Stimulated activated naive CD8-positive, alpha-beta T cell treated with anti-CD3 and anti-CD28 coated beads, Interleukin-15, amount 100 ng/mL, for 72 hours (primary cell): ENCODE results near the gene SMAD7.

ENCODE experiments used
- ATAC-seq: fragments of 150-1000 bp; cut with Tn5 transposase; 2 replicates; pipeline ENCODE4 v1.10.0; 2021; ENCODE audit warnings: mild to moderate bottlenecking, moderate library complexity
- DNase-seq, 2 donors: peaks; one replicate each; pipeline ENCODE4 v3.0.0; 2021 to 2022
- H3K27ac Mint-ChIP-seq, 2 donors: one replicate each; pipeline ENCODE4 v1.8.0; 2022; ENCODE audit warnings: mild to moderate bottlenecking in 2 of 2, mixed read lengths in 2 of 2, moderate library complexity in 2 of 2
- H3K27me3 Mint-ChIP-seq: one replicate; pipeline ENCODE4 v1.8.0; 2022; ENCODE audit warnings: mixed read lengths
- H3K4me1 Mint-ChIP-seq: one replicate; pipeline ENCODE4 v1.8.0; 2022; ENCODE audit warnings: mild to moderate bottlenecking, mixed read lengths
- H3K4me3 Mint-ChIP-seq, 2 donors: one replicate each; pipeline ENCODE4 v1.8.0; 2022; ENCODE audit warnings: mild to moderate bottlenecking in 2 of 2, mixed read lengths in 2 of 2, moderate library complexity in 1 of 2
- H3K9me3 Mint-ChIP-seq, 2 donors: one replicate each; pipeline ENCODE4 v1.8.0; 2022; ENCODE audit warnings: mixed read lengths in 2 of 2

The SMAD7 gene

GRCh38 chr18:48894799-48895346 is 55.9 kb downstream of the SMAD7 start:
- Mint-ChIP-seq H3K27me3 (no peaks in the 10 kb centered on the region), H3K4me3 (no peak overlapping the region), H3K9me3 (no peaks in the 10 kb centered on the region), H3K4me1 (peaks cover 15% of the 10 kb centered on the region), H3K27ac (no peak overlapping the region)
- no peak for ATAC-seq
- DNase-seq, result no peak

GRCh38 chr18:48893608-48894600 is 56.9 kb downstream of the SMAD7 start:
- DNase-seq (no peak), ATAC-seq (no peak)
- Mint-ChIP-seq H3K4me3 (no peak overlapping the region), H3K4me1 (peaks cover 13% of the 10 kb centered on the region), H3K27me3 (no peaks in the 10 kb centered on the region), H3K27ac (peak overlapping the region in 1 of 2 donors; percentile 71), H3K9me3 (no peaks in the 10 kb centered on the region)

GRCh38 chr18:48893061-48893607 is 57.6 kb downstream of the SMAD7 start:
- no peak for DNase-seq
- Mint-ChIP-seq H3K4me1 (peaks cover 13% of the 10 kb centered on the region), H3K9me3 (no peaks in the 10 kb centered on the region), H3K27me3 (no peaks in the 10 kb centered on the region), H3K4me3 (no peak overlapping the region), H3K27ac (no peak overlapping the region)
- no peak for ATAC-seq

GRCh38 chr18:48892146-48892855 is 58.5 kb downstream of the SMAD7 start:
- Mint-ChIP-seq H3K4me1 (peaks cover 14% of the 10 kb centered on the region), H3K27ac (no peak overlapping the region), H3K4me3 (no peak overlapping the region), H3K9me3 (no peaks in the 10 kb centered on the region), H3K27me3 (no peaks in the 10 kb centered on the region)
- ATAC-seq, result peak; percentile 21
- no peak for DNase-seq

- no peak for DNase-seq
- Mint-ChIP-seq H3K4me3 (no peak overlapping the region), H3K4me1 (peaks cover 13% of the 10 kb centered on the region), H3K27me3 (no peaks in the 10 kb centered on the region), H3K9me3 (no peaks in the 10 kb centered on the region), H3K27ac (no peak overlapping the region)
- no peak for ATAC-seq
Observed at GRCh38 chr18:48891721-48892120, 59.0 kb downstream of the SMAD7 start.

- DNase-seq (no peak), ATAC-seq (no peak)
- no peak overlapping the region for H3K4me3 Mint-ChIP-seq
- peaks cover 9% of the 10 kb centered on the region for H3K4me1 Mint-ChIP-seq
- no peaks in the 10 kb centered on the region for H3K9me3 Mint-ChIP-seq
- peak overlapping the region in 1 of 2 donors; percentile 66 for H3K27ac Mint-ChIP-seq
- H3K27me3 Mint-ChIP-seq, result no peaks in the 10 kb centered on the region
Observed at GRCh38 chr18:48889981-48890762, 60.6 kb downstream of the SMAD7 start.

- no peak overlapping the region for H3K4me3 Mint-ChIP-seq
- H3K27me3 Mint-ChIP-seq, result no peaks in the 10 kb centered on the region
- H3K4me1 Mint-ChIP-seq, result peaks cover 15% of the 10 kb centered on the region
- ATAC-seq (no peak), DNase-seq (no peak)
- no peaks in the 10 kb centered on the region for H3K9me3 Mint-ChIP-seq
- H3K27ac Mint-ChIP-seq, result peak overlapping the region in 1 of 2 donors; percentile 66
Observed at GRCh38 chr18:48889115-48889941, 61.4 kb downstream of the SMAD7 start.

GRCh38 chr18:48888773-48889080 is 62.0 kb downstream of the SMAD7 start:
- no peak overlapping the region for H3K4me3 Mint-ChIP-seq
- peaks cover 16% of the 10 kb centered on the region for H3K4me1 Mint-ChIP-seq
- H3K27ac Mint-ChIP-seq, result no peak overlapping the region
- no peaks in the 10 kb centered on the region for H3K9me3 Mint-ChIP-seq
- no peaks in the 10 kb centered on the region for H3K27me3 Mint-ChIP-seq
- ATAC-seq, result no peak
- DNase-seq, result no peak

- Mint-ChIP-seq H3K4me1 (peaks cover 12% of the 10 kb centered on the region), H3K4me3 (no peak overlapping the region), H3K9me3 (no peaks in the 10 kb centered on the region), H3K27ac (peak overlapping the region; percentile 47 to 72), H3K27me3 (no peaks in the 10 kb centered on the region)
- ATAC-seq (no peak), DNase-seq (no peak)
Observed at GRCh38 chr18:48887905-48888772, 62.6 kb downstream of the SMAD7 start.

- Mint-ChIP-seq H3K9me3 (no peaks in the 10 kb centered on the region), H3K27ac (no peak overlapping the region), H3K27me3 (no peaks in the 10 kb centered on the region), H3K4me1 (peaks cover 12% of the 10 kb centered on the region), H3K4me3 (no peak overlapping the region)
- DNase-seq (no peak), ATAC-seq (no peak)
Observed at GRCh38 chr18:48887294-48887904, 63.4 kb downstream of the SMAD7 start.

GRCh38 chr18:48886520-48887293 is 64.1 kb downstream of the SMAD7 start:
- DNase-seq (no peak), ATAC-seq (no peak)
- peak overlapping the region; percentile 16 to 38 for H3K27ac Mint-ChIP-seq
- no peak overlapping the region for H3K4me3 Mint-ChIP-seq
- H3K9me3 Mint-ChIP-seq, result no peaks in the 10 kb centered on the region
- H3K4me1 Mint-ChIP-seq, result peaks cover 12% of the 10 kb centered on the region
- no peaks in the 10 kb centered on the region for H3K27me3 Mint-ChIP-seq

GRCh38 chr18:48885924-48886400 is 64.8 kb downstream of the SMAD7 start:
- H3K27me3 Mint-ChIP-seq, result no peaks in the 10 kb centered on the region
- no peak overlapping the region for H3K4me3 Mint-ChIP-seq
- H3K27ac Mint-ChIP-seq, result no peak overlapping the region
- DNase-seq (no peak), ATAC-seq (no peak)
- H3K4me1 Mint-ChIP-seq, result peaks cover 12% of the 10 kb centered on the region
- no peaks in the 10 kb centered on the region for H3K9me3 Mint-ChIP-seq
